Panc1 (cell line): ENCODE measurements around the gene SYNRG. TPM values are rescaled to one million over a fixed set of nuclear protein-coding genes. Genes with fewer than 3 reads are reported as not detected.

Experiments
- ATAC-seq: fragments of 200-7000 bp; cut with Tn5 transposase; 2 replicates; pipeline ENCODE4 v1.9.1; 2020; ENCODE audit warnings: mild to moderate bottlenecking, moderate library complexity
- Bru-seq: library from RNA; stranded (reverse); fragments of 400-500 nt; gene quantifications from one replicate; lab custom pipeline; 2021; lab: Mats Ljungman, UMichigan
- BruChase-seq, 2 experiments: library from RNA; stranded (reverse); fragments of 400-500 nt; gene quantifications; one replicate each; lab custom pipeline; 2021; lab: Mats Ljungman, UMichigan
- BruUV-seq: library from RNA; stranded (reverse); fragments of 400-500 nt; replicated peaks from 2 replicates; lab custom pipeline; 2021; lab: Mats Ljungman, UMichigan
- CTCF ChIA-PET: fragments of 300-600 bp; sonication (Branson Sonifier 250); formaldehyde crosslinking; loops from one replicate; lab custom pipeline; 2022; ENCODE audit warnings: antibody characterized with exemption; lab: Charles Lee
- POLR2A ChIA-PET: fragments of 300-600 bp; sonication (Branson Sonifier 250); formaldehyde crosslinking; loops from one replicate; lab custom pipeline; 2022; ENCODE audit warnings: antibody characterized with exemption; lab: Charles Lee
- DNase-seq: peaks from one replicate; pipeline ENCODE4 v3.0.0-alpha.2; 2010; ENCODE audit warnings: low read depth, low spot score
- H3K27ac ChIP-seq: 2 replicates; pipeline ENCODE4 v1.5.1; 2011; ENCODE audit warnings: mild to moderate bottlenecking, low read length, inconsistent platforms
- H3K27me3 ChIP-seq: fragments of 200-500 bp; sonication (Bioruptor generic); 2 replicates; pipeline ENCODE4 v1.6.0; 2014; ENCODE audit warnings: low read length, inconsistent platforms; ENCODE audit not compliant: control insufficient read depth, insufficient read depth
- H3K36me3 ChIP-seq: fragments of 200-500 bp; sonication (Bioruptor generic); 2 replicates; pipeline ENCODE4 v1.5.1; 2014; ENCODE audit warnings: inconsistent platforms, mild to moderate bottlenecking, low read length, moderate library complexity; ENCODE audit not compliant: control insufficient read depth, insufficient read depth
- H3K4me1 ChIP-seq: 2 replicates; pipeline ENCODE4 v1.5.1; 2011; ENCODE audit warnings: inconsistent platforms, mild to moderate bottlenecking, low read length, moderate library complexity; ENCODE audit not compliant: control insufficient read depth, insufficient read depth
- H3K4me3 ChIP-seq, 2 experiments: 2 replicates each; pipeline ENCODE4 v1.5.1; 2011 to 2012; ENCODE audit warnings: low read depth in 2 of 2, low read length in 2 of 2, mild to moderate bottlenecking in 2 of 2, inconsistent platforms in 1 of 2, moderate library complexity in 1 of 2
- H3K9me3 ChIP-seq: fragments of 200-500 bp; sonication (Bioruptor generic); 2 replicates; pipeline ENCODE4 v1.5.1; 2014; ENCODE audit warnings: low read depth, mild to moderate bottlenecking, inconsistent platforms, low read length, moderate library complexity; ENCODE audit not compliant: control insufficient read depth, insufficient read depth
- CTCF ChIP-seq: fragments of 450-650 bp; IDR thresholded peaks from 2 replicates; pipeline ENCODE4 v1.5.1; 2017; ENCODE audit warnings: mild to moderate bottlenecking
- POLR2AphosphoS5 ChIP-seq: IDR thresholded peaks from 2 replicates; pipeline ENCODE4 v1.6.1; 2012; ENCODE audit warnings: mild to moderate bottlenecking, low read depth, low read length, moderate library complexity
- SIN3A ChIP-seq: IDR thresholded peaks from 2 replicates; pipeline ENCODE4 v1.6.1; 2012; ENCODE audit warnings: low read depth, mild to moderate bottlenecking, low read length, moderate library complexity, borderline replicate concordance; ENCODE audit not compliant: insufficient read depth
- TCF7L2 ChIP-seq: IDR thresholded peaks from 2 replicates; pipeline ENCODE4 v1.6.1; 2011; ENCODE audit warnings: mild to moderate bottlenecking, low read depth, low read length, inconsistent platforms
- in situ Hi-C: cut with HindIII; loops from 2 replicates; pipeline ENCODE4 v1.10.0; 2016; ENCODE audit warnings: low sequenced_read_pairs, low pct_unique_long_range_greater_than_20kb
- intact Hi-C: fragments of 100-400 bp; cut with micrococcal nuclease; formaldehyde crosslinking; loops from one replicate; pipeline ENCODE4 v1.10.0; 2022; ENCODE audit not compliant: unreplicated experiment
- long read RNA-seq: library from polyadenylated mRNA; unstranded; transcript quantifications from one replicate; pipeline ENCODE4 v2.0.0, GENCODE V29; 2021; ENCODE audit not compliant: unreplicated experiment
- polyA plus RNA-seq: library from polyadenylated mRNA; unstranded; fragments of >200 nt; gene quantifications from one replicate; pipeline ENCODE4 v1.2.1, GENCODE V29; 2012; ENCODE audit warnings: missing spikeins; ENCODE audit not compliant: insufficient read length
- total RNA-seq: library from RNA; stranded (reverse); gene quantifications from one replicate; pipeline ENCODE4 v1.2.1, GENCODE V29; 2021; ENCODE audit not compliant: unreplicated experiment
- TF ChIP-seq, protein P1 (sequence below), 2 experiments: IDR thresholded peaks; 2 replicates each; pipeline ENCODE4 v1.6.1; 2011 to 2012; ENCODE audit warnings: low read depth in 2 of 2, control low read depth in 1 of 2, low read length in 1 of 2, mild to moderate bottlenecking in 1 of 2, moderate library complexity in 1 of 2; ENCODE audit not compliant: insufficient read depth in 1 of 2

SYNRG gene
- total RNA-seq: 30.8 TPM
- 12.8 TPM for polyA plus RNA-seq
- Bru-seq, nascent RNA: percentile 73 among the genes with signal in this experiment
- BruChase-seq, experiment 1, labeled RNA remaining after a 2-hour chase: percentile 72 among the genes with signal in this experiment
- percentile 67 among the genes with signal in this experiment for BruChase-seq, experiment 2, labeled RNA remaining after a 6-hour chase
- long read RNA-seq, full-length matches to known transcripts: 2 of 27 reads
- long read RNA-seq, partial matches to known transcripts: 3 of 27 reads
- long read RNA-seq, other reads (novel, unspliced or antisense): 22 of 27 reads

DNA sequence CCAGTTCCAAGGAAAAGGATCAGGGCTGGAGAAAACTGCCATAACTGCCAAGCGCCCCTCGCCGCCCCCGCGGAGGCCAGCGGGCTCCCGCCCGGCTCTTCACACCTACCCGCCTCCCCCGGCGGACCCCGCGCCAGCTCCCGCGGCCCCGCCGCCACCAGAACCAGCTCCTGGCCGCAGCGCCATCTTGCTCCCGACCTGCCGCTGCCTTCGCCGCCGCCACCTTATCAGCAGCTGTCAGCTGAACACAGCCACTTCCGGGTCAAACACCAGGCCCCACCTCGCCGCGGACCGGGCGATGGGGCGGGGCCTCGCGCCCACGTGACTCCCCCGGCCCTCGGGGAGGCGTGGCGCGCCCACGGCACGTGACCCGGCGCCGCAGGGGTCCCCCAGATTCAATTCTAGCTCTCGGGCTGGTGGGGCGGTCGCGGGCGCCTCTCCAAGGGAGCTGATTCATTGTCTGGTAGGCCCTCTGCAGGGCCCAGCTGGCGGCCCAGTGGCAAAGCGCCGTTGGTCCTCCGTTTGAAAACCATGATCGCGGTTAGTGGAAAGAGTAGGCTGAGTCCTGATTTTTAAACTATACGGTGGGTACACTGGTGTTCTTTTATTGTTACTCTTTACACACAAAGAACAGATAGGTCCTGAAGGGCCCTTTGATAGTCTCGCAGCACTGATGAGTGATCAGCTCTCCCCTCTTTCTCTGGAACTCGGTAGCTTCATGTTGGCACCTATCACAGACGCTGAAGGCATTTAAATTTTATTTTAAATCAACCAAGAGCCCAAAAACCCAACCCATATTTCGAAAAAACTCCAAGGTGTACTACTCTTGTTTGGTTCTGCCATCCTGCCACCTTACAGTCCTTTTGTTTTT lies at the start of gene SYNRG:
Gene SYNRG, minus strand, starts transcription at position 249 of the 871 bp plus-strand sequence. Its CDS starts 63 bp downstream, at position 186.
- H3K27me3 ChIP-seq: no peaks in the 10 kb centered on the region
- BruUV-seq: TSS peak; percentile 86
- H3K36me3 ChIP-seq: no peaks in the 10 kb centered on the region; the same call in 1 of the 2 replicates
- ChIA-PET CTCF (no interaction called here), POLR2A (interaction anchor here (0.6 kb wide), 2 partner anchors 63 to 381 kb away, joined by 3 to 10 read pairs; no protein-coding TSS in a partner anchor)
- no peak for DNase-seq
- peak within 1 kb of the TSS; percentile 66 to 75 for H3K4me3 ChIP-seq
- H3K27ac ChIP-seq: peak within 1 kb of the TSS; percentile 92
- intact Hi-C loops (no loop called here), in situ Hi-C loops (no loop called here)
- ATAC-seq: peak; percentile 98
- H3K9me3 ChIP-seq: no peaks in the 10 kb centered on the region
- 0 out of 2 replicates have a peak, but pooled peaks have one; percentile 9 for TF ChIP-seq CTCF
- peak; percentile 78 for TF ChIP-seq POLR2AphosphoS5
- TF ChIP-seq, protein P1, sequence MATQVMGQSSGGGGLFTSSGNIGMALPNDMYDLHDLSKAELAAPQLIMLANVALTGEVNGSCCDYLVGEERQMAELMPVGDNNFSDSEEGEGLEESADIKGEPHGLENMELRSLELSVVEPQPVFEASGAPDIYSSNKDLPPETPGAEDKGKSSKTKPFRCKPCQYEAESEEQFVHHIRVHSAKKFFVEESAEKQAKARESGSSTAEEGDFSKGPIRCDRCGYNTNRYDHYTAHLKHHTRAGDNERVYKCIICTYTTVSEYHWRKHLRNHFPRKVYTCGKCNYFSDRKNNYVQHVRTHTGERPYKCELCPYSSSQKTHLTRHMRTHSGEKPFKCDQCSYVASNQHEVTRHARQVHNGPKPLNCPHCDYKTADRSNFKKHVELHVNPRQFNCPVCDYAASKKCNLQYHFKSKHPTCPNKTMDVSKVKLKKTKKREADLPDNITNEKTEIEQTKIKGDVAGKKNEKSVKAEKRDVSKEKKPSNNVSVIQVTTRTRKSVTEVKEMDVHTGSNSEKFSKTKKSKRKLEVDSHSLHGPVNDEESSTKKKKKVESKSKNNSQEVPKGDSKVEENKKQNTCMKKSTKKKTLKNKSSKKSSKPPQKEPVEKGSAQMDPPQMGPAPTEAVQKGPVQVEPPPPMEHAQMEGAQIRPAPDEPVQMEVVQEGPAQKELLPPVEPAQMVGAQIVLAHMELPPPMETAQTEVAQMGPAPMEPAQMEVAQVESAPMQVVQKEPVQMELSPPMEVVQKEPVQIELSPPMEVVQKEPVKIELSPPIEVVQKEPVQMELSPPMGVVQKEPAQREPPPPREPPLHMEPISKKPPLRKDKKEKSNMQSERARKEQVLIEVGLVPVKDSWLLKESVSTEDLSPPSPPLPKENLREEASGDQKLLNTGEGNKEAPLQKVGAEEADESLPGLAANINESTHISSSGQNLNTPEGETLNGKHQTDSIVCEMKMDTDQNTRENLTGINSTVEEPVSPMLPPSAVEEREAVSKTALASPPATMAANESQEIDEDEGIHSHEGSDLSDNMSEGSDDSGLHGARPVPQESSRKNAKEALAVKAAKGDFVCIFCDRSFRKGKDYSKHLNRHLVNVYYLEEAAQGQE (IDR thresholded peaks at IDR 0.05; ENCODE audit: insufficient read depth in 1 of 2, low read depth in 2 of 2, low read length in 1 of 2): no peak
- TF ChIP-seq SIN3A: peak; percentile 68; the same call in 1 of the 2 replicates
- TF ChIP-seq TCF7L2: peak; percentile 34; the same call in 1 of the 2 replicates
- H3K4me1 ChIP-seq: peaks cover 6% of the 10 kb centered on the region

DNA sequence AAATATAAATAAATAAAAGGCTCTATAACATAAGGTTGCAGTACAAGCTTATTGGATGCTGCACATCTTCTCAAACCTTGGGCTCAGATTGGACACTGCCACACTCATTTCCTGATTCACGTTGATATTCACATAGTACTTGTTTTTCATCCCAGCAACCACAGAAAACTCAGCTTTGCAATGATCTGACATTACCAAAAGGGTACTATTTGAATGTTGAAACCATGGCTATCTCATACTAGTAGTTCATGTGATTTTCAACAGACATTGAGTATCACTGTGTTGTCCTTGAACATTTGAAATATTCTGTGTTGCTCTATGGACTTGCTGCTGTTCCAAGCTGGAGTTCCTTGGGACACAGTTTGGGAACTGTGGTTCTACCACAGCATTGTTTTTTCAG lies 48.0 kb upstream of the SYNRG start:
- Histone ChIP-seq H3K9me3 (no peaks in the 10 kb centered on the region), H3K27me3 (no peaks in the 10 kb centered on the region), H3K27ac (no peak overlapping the region), H3K36me3 (no peaks in the 10 kb centered on the region), H3K4me1 (no peaks in the 10 kb centered on the region), H3K4me3 (no peak overlapping the region)
- ATAC-seq (no peak), DNase-seq (no peak)
- TF ChIP-seq TCF7L2: no peak
- no peak for TF ChIP-seq CTCF
- no peak for TF ChIP-seq SIN3A
- TF ChIP-seq POLR2AphosphoS5: no peak
- TF ChIP-seq, protein P1 (IDR thresholded peaks at IDR 0.05; ENCODE audit: insufficient read depth in 1 of 2, low read depth in 2 of 2, low read length in 1 of 2): no peak
- in situ Hi-C loops (no loop called here), intact Hi-C loops (loop anchor here (10.0 kb wide), 1 partner anchor 118 kb away; no protein-coding TSS in a partner anchor)
- no TSS peak for BruUV-seq
- CTCF ChIA-PET: no interaction called here
- POLR2A ChIA-PET: no interaction called here
